IMR-90 (cell line): ENCODE results near the gene COLEC12.

ENCODE experiments used
- MAFK ChIP-seq: IDR thresholded peaks from 2 replicates; pipeline ENCODE4 v1.6.1; 2012; ENCODE audit warnings: low read depth, low read length, improper control_type of control experiment
- MXI1 ChIP-seq: IDR thresholded peaks from 2 replicates; pipeline ENCODE4 v1.6.1; 2012; ENCODE audit warnings: low read depth, mild to moderate bottlenecking, low read length, moderate library complexity, borderline replicate concordance
- POLR2A ChIP-seq: IDR thresholded peaks from 2 replicates; pipeline ENCODE4 v1.6.1; 2012; ENCODE audit warnings: mild to moderate bottlenecking, low read depth, low read length
- RAD21 ChIP-seq: IDR thresholded peaks from 2 replicates; pipeline ENCODE4 v1.6.1; 2012; ENCODE audit warnings: low read length, improper control_type of control experiment
- TF ChIP-seq, protein P1 (sequence below): conservative IDR thresholded peaks from 2 replicates; pipeline ENCODE4 v1.5.1; 2012; ENCODE audit warnings: mild to moderate bottlenecking, low read depth, low read length, improper control_type of control experiment
- TF ChIP-seq, protein P2 (sequence below): fragments of 150-350 bp; IDR thresholded peaks from 2 replicates; pipeline ENCODE4 v1.6.1; 2016; ENCODE audit warnings: low read depth, mild to moderate bottlenecking, low read length, moderate library complexity, borderline replicate concordance

GRCh38 chr18:419541-420175 lies 80.8 kb downstream of the COLEC12 start:
- TF ChIP-seq, protein P1, sequence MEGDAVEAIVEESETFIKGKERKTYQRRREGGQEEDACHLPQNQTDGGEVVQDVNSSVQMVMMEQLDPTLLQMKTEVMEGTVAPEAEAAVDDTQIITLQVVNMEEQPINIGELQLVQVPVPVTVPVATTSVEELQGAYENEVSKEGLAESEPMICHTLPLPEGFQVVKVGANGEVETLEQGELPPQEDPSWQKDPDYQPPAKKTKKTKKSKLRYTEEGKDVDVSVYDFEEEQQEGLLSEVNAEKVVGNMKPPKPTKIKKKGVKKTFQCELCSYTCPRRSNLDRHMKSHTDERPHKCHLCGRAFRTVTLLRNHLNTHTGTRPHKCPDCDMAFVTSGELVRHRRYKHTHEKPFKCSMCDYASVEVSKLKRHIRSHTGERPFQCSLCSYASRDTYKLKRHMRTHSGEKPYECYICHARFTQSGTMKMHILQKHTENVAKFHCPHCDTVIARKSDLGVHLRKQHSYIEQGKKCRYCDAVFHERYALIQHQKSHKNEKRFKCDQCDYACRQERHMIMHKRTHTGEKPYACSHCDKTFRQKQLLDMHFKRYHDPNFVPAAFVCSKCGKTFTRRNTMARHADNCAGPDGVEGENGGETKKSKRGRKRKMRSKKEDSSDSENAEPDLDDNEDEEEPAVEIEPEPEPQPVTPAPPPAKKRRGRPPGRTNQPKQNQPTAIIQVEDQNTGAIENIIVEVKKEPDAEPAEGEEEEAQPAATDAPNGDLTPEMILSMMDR, result no peak
- TF ChIP-seq, protein P2, sequence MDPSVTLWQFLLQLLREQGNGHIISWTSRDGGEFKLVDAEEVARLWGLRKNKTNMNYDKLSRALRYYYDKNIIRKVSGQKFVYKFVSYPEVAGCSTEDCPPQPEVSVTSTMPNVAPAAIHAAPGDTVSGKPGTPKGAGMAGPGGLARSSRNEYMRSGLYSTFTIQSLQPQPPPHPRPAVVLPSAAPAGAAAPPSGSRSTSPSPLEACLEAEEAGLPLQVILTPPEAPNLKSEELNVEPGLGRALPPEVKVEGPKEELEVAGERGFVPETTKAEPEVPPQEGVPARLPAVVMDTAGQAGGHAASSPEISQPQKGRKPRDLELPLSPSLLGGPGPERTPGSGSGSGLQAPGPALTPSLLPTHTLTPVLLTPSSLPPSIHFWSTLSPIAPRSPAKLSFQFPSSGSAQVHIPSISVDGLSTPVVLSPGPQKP, result no peak
- TF ChIP-seq MXI1 (no peak), POLR2A (no peak), MAFK (no peak), RAD21 (no peak)
